ENCODE results near the gene TICRR.

DNA sequence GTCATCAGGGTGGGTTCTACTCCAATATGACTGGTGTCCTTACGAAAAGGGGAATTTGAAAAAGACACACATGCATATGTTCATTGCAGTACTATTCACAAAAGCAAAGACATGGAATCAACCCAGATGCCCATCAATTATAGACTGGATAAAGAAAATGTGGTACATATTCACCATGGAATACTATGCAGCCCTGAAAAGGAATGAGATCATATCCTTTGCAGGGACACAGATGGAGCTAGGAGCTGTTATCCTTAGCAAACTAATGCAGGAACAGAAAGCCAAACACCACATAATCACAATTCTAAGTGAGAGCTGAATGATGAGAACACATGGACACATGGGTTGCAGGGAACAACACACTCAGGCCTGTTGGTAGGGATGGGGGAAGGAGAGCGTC is 24.8 kb upstream of the TICRR start:
- TF ChIP-seq, protein P1, sequence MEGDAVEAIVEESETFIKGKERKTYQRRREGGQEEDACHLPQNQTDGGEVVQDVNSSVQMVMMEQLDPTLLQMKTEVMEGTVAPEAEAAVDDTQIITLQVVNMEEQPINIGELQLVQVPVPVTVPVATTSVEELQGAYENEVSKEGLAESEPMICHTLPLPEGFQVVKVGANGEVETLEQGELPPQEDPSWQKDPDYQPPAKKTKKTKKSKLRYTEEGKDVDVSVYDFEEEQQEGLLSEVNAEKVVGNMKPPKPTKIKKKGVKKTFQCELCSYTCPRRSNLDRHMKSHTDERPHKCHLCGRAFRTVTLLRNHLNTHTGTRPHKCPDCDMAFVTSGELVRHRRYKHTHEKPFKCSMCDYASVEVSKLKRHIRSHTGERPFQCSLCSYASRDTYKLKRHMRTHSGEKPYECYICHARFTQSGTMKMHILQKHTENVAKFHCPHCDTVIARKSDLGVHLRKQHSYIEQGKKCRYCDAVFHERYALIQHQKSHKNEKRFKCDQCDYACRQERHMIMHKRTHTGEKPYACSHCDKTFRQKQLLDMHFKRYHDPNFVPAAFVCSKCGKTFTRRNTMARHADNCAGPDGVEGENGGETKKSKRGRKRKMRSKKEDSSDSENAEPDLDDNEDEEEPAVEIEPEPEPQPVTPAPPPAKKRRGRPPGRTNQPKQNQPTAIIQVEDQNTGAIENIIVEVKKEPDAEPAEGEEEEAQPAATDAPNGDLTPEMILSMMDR (IDR thresholded peaks at IDR 0.05; ENCODE audit: low read length): no peak
- no peak for TF ChIP-seq EZH2phosphoT487 (IDR thresholded peaks at IDR 0.05; ENCODE audit: low read length)
